ENCODE data around the gene BCL11B. TPM values are rescaled to one million over a fixed set of nuclear protein-coding genes. Genes with fewer than 3 reads are reported as not detected.

BCL11B gene
- total and polyA plus RNA-seq, 2 donors (not counting 1 experiment from before 2014, with no cell fraction given), result 0.33 to 0.42 TPM

DNA sequence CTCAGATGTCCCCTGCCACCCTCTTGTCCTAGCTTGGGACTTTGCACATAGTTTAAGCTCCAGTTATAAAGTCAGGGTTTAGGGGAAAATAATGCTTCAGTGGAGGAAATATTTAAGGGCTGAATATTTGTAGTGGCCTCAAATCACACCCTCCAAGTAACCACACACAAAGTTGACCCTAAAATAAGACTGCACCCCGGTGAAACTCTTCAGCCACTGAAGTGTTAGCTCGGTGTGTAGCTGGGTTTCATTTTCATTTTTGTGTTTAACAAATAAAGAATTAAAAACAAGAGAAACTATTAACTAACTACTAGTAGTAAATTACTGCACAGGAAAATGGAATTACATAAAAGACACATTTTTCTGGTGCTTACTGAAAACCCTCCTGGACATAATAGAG, 14.8 kb upstream of the BCL11B start:
- WGBS (ENCODE audit: insufficient coverage), result no CpG with 5 or more reads among the region's 2 CpGs
- ATAC-seq (ENCODE audit: low read depth) (no peak), DNase-seq (no peak)
- H3K27ac Mint-ChIP-seq, result no peak overlapping the region
- ChIA-PET POLR2A (no interaction called here), CTCF (no interaction called here)
- H3K27me3 Mint-ChIP-seq, result peaks cover 20% of the 10 kb centered on the region
- H3K4me3 Mint-ChIP-seq, result no peak overlapping the region
- Histone ChIP-seq H3K27ac (ENCODE audit: low read length in 2 of 2) (no peak overlapping the region), H3K27me3 (replicated peaks in 1 of 4; ENCODE audit: control extremely low read depth in 1 of 4, control insufficient read depth in 3 of 4, insufficient read depth in 4 of 4, low read length in 3 of 4) (peaks cover 0 to 4% (median 0%) of the 10 kb centered on the region in 4 experiments), H3K79me2 (ENCODE audit: control insufficient read depth, insufficient read depth, low read length) (no peaks in the 10 kb centered on the region), H3K4me1 (ENCODE audit: control insufficient read depth in 2 of 2, insufficient read depth in 2 of 2, low read length in 2 of 2) (no peaks in the 10 kb centered on the region), H3K4me2 (replicated peaks; ENCODE audit: low read depth, low read length, poor library complexity, severe bottlenecking) (peak overlapping the region; percentile 1), H3K9ac (ENCODE audit: low read length) (no peak overlapping the region), H3K4me3 (ENCODE audit: control extremely low read depth in 1 of 5, extremely low read depth in 1 of 5, insufficient read depth in 1 of 5, low read depth in 2 of 5, low read length in 4 of 5) (no peak overlapping the region), H4K20me1 (ENCODE audit: control insufficient read depth, insufficient read depth, low read length, poor library complexity, severe bottlenecking) (no peaks in the 10 kb centered on the region), H3K9me3 (ENCODE audit: control extremely low read depth in 1 of 3, control insufficient read depth in 2 of 3, insufficient read depth in 1 of 3, low read length in 2 of 3) (peaks cover 0 to 13% (median 0%) of the 10 kb centered on the region in 3 donors), H3K36me3 (replicated peaks in 1 of 2; ENCODE audit: control extremely low read depth in 1 of 2, control insufficient read depth in 1 of 2, extremely low read depth in 1 of 2, insufficient read depth in 2 of 2, low read length in 1 of 2) (no peaks in the 10 kb centered on the region), H2AFZ (ENCODE audit: insufficient read depth, low read depth, low read length, poor library complexity, severe bottlenecking) (no peak overlapping the region)
- intact Hi-C loops (cut with micrococcal nuclease), result no loop called here
- H3K9me3 Mint-ChIP-seq (ENCODE audit: insufficient read depth), result no peaks in the 10 kb centered on the region
- TF ChIP-seq, protein P1, sequence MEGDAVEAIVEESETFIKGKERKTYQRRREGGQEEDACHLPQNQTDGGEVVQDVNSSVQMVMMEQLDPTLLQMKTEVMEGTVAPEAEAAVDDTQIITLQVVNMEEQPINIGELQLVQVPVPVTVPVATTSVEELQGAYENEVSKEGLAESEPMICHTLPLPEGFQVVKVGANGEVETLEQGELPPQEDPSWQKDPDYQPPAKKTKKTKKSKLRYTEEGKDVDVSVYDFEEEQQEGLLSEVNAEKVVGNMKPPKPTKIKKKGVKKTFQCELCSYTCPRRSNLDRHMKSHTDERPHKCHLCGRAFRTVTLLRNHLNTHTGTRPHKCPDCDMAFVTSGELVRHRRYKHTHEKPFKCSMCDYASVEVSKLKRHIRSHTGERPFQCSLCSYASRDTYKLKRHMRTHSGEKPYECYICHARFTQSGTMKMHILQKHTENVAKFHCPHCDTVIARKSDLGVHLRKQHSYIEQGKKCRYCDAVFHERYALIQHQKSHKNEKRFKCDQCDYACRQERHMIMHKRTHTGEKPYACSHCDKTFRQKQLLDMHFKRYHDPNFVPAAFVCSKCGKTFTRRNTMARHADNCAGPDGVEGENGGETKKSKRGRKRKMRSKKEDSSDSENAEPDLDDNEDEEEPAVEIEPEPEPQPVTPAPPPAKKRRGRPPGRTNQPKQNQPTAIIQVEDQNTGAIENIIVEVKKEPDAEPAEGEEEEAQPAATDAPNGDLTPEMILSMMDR (IDR thresholded peaks at IDR 0.05), result no peak
- no peak for TF ChIP-seq EZH2 (IDR thresholded peaks at IDR 0.05; ENCODE audit: borderline replicate concordance, insufficient read depth, low read depth, low read length, poor library complexity, severe bottlenecking)
- peaks cover 2% of the 10 kb centered on the region for H3K4me1 Mint-ChIP-seq

DNA sequence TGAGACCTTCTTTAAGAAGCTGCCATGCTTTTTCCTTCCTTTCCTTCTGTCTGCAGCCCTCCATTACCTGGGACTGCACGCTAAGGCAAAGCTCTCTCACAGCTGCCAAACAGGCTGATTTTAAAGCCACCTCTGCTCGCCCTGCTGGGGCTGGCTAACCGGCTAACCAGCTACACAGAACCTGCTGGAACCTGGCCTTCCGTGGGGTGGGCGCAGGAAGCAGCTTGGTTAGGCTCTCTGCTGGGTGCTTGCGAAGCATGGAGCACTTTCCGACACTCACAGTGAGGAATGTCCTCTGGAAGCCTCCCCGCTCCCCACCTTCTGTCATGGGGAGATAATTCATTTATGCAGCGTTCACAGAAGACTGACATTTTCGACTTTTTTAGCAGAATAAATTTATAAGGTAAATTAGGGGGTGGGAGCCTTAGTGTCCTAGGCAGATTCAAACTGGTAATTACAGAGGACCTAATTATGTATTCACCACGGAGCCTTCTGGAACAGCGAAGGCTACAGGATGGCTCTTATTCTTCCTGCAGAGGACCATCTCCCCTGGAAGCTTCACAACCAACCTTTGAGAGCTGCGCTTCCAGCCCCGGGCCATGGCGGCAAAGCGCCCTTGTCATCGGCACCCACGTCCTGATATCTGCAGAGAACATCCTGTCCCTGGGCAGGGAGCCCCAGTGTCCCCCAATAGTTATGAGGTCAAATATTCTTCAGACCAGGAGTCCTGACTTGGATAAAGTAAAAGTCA, 12.4 kb upstream of the BCL11B start:
- no peak for TF ChIP-seq EZH2 (IDR thresholded peaks at IDR 0.05; ENCODE audit: borderline replicate concordance, insufficient read depth, low read depth, low read length, poor library complexity, severe bottlenecking)
- TF ChIP-seq, protein P1 (IDR thresholded peaks at IDR 0.05), result no peak
- Mint-ChIP-seq H3K27me3 (peaks cover 22% of the 10 kb centered on the region), H3K9me3 (ENCODE audit: insufficient read depth) (no peaks in the 10 kb centered on the region), H3K27ac (no peak overlapping the region), H3K4me1 (peaks cover 2% of the 10 kb centered on the region), H3K4me3 (no peak overlapping the region)
- H4K20me1 ChIP-seq (ENCODE audit: control insufficient read depth, insufficient read depth, low read length, poor library complexity, severe bottlenecking), result no peaks in the 10 kb centered on the region
- ChIA-PET POLR2A (no interaction called here), CTCF (no interaction called here)
- H3K27me3 ChIP-seq (replicated peaks in 1 of 4; ENCODE audit: control extremely low read depth in 1 of 4, control insufficient read depth in 3 of 4, insufficient read depth in 4 of 4, low read length in 3 of 4), result peaks cover 0 to 4% (median 0%) of the 10 kb centered on the region in 4 experiments
- no peak overlapping the region for H3K4me3 ChIP-seq (ENCODE audit: control extremely low read depth in 1 of 5, extremely low read depth in 1 of 5, insufficient read depth in 1 of 5, low read depth in 2 of 5, low read length in 4 of 5)
- H2AFZ ChIP-seq (ENCODE audit: insufficient read depth, low read depth, low read length, poor library complexity, severe bottlenecking), result no peak overlapping the region
- ATAC-seq (ENCODE audit: low read depth) (no peak), DNase-seq (no peak)
- H3K9ac ChIP-seq (ENCODE audit: low read length), result no peak overlapping the region
- intact Hi-C loops (cut with micrococcal nuclease), result no loop called here
- H3K4me2 ChIP-seq (replicated peaks; ENCODE audit: low read depth, low read length, poor library complexity, severe bottlenecking), result no peak overlapping the region
- no peak overlapping the region for H3K27ac ChIP-seq (ENCODE audit: low read length in 2 of 2)
- no peaks in the 10 kb centered on the region for H3K79me2 ChIP-seq (ENCODE audit: control insufficient read depth, insufficient read depth, low read length)
- 73% methylated on average over 15 of the region's 18 CpGs for WGBS (ENCODE audit: insufficient coverage)
- H3K36me3 ChIP-seq (replicated peaks in 1 of 2; ENCODE audit: control extremely low read depth in 1 of 2, control insufficient read depth in 1 of 2, extremely low read depth in 1 of 2, insufficient read depth in 2 of 2, low read length in 1 of 2), result no peaks in the 10 kb centered on the region
- peaks cover 0 to 5% (median 0%) of the 10 kb centered on the region in 3 donors for H3K9me3 ChIP-seq (ENCODE audit: control extremely low read depth in 1 of 3, control insufficient read depth in 2 of 3, insufficient read depth in 1 of 3, low read length in 2 of 3)
- H3K4me1 ChIP-seq (ENCODE audit: control insufficient read depth in 2 of 2, insufficient read depth in 2 of 2, low read length in 2 of 2), result no peaks in the 10 kb centered on the region
